HG03039 (cell line): ENCODE data around the gene RAD51C.
"Not testable (repeated sequence)": the region's sequence is repeated elsewhere in the genome, so short reads cannot be mapped to it uniquely, and the experiment has no call there.

Experiments
- ATAC-seq: cut with Tn5 transposase; IDR thresholded peaks from one replicate; pipeline ENCODE4 v1.9.1; 2021; ENCODE audit warnings: mild to moderate bottlenecking, moderate library complexity; ENCODE audit not compliant: unreplicated experiment

Gene RAD51C

GRCh38 chr17:58680038-58680369 lies 12.4 kb upstream of the RAD51C start:
- no peak for ATAC-seq

- ATAC-seq: no peak
Measured at GRCh38 chr17:58684003-58684402, 8.4 kb upstream of the RAD51C start.

GRCh38 chr17:58684462-58684861 lies 7.9 kb upstream of the RAD51C start:
- ATAC-seq: not testable (repeated sequence)

- ATAC-seq: no peak
Measured at GRCh38 chr17:58686980-58687379, 5.4 kb upstream of the RAD51C start.

GRCh38 chr17:58688521-58688920 lies 3.9 kb upstream of the RAD51C start:
- no peak for ATAC-seq

- not testable (repeated sequence) for ATAC-seq
Measured at GRCh38 chr17:58690033-58690432, 2.4 kb upstream of the RAD51C start.

GRCh38 chr17:58691701-58692238 lies 632 bp upstream of the RAD51C start, which contains the start of gene TEX14:
Gene TEX14 (minus strand): TSS chr17:58692045. CDS start chr17:58652001, 40,044 bp downstream.
- no peak for ATAC-seq

GRCh38 chr17:58693208-58693607 lies 806 bp downstream of the RAD51C start:
- no peak for ATAC-seq

GRCh38 chr17:58693751-58694150 lies 1.3 kb downstream of the RAD51C start:
- no peak for ATAC-seq

- ATAC-seq: no peak
Measured at GRCh38 chr17:58694302-58694701, 1.9 kb downstream of the RAD51C start.

- no peak for ATAC-seq
Measured at GRCh38 chr17:58694826-58695225, 2.4 kb downstream of the RAD51C start.

GRCh38 chr17:58699771-58700170 lies 7.4 kb downstream of the RAD51C start:
- ATAC-seq: no peak

GRCh38 chr17:58702045-58702476 lies 9.7 kb downstream of the RAD51C start:
- no peak for ATAC-seq

GRCh38 chr17:58702708-58703107 lies 10.3 kb downstream of the RAD51C start:
- no peak for ATAC-seq

GRCh38 chr17:58703137-58703915 lies 10.9 kb downstream of the RAD51C start:
- no peak for ATAC-seq

- ATAC-seq: no peak
Measured at GRCh38 chr17:58703916-58704286, 11.5 kb downstream of the RAD51C start.

GRCh38 chr17:58706351-58707140 lies 14.1 kb downstream of the RAD51C start:
- no peak for ATAC-seq

- ATAC-seq: no peak
Measured at GRCh38 chr17:58710948-58711552, 18.6 kb downstream of the RAD51C start.

GRCh38 chr17:58722274-58722673 lies 29.9 kb downstream of the RAD51C start:
- no peak for ATAC-seq

- no peak for ATAC-seq
Measured at GRCh38 chr17:58722696-58723095, 30.3 kb downstream of the RAD51C start.

- no peak for ATAC-seq
Measured at GRCh38 chr17:58728798-58729197, 36.4 kb downstream of the RAD51C start.
